Coronary artery (tissue), 2 donors: ENCODE measurements around the gene TMEM185A.
"Not testable (repeated sequence)": the region's sequence is repeated elsewhere in the genome, so short reads cannot be mapped to it uniquely, and the experiment has no call there.

Experiments
- DNase-seq: peaks from one replicate; pipeline ENCODE4 v3.0.0-alpha.2; 2017; ENCODE audit warnings: low spot score
- H3K27ac ChIP-seq, 2 donors: fragments of 200-600 bp; sonication (generic); one replicate each; pipeline ENCODE4 v1.5.1; 2016 to 2019
- H3K4me3 ChIP-seq: fragments of 200-600 bp; sonication (generic); 2 replicates; pipeline ENCODE4 v1.5.1; 2016; ENCODE audit warnings: mild to moderate bottlenecking, moderate library complexity

The TMEM185A gene

GRCh38 chrX:149550454-149550853 lies 81.1 kb downstream of the TMEM185A start:
- not testable (repeated sequence) for H3K27ac ChIP-seq, DNase-seq, H3K4me3 ChIP-seq

- not testable (repeated sequence) for H3K4me3 ChIP-seq, H3K27ac ChIP-seq, DNase-seq
Measured at GRCh38 chrX:149549701-149550100, 81.9 kb downstream of the TMEM185A start, which contains the start of gene HSFX3. HSFX3 (minus strand) TSS chrX:149549924; CDS start chrX:149549852, 72 bp downstream.

- not testable (repeated sequence) for H3K27ac ChIP-seq, H3K4me3 ChIP-seq, DNase-seq
Measured at GRCh38 chrX:149547782-149548181, 83.8 kb downstream of the TMEM185A start.

- H3K4me3 ChIP-seq, DNase-seq, H3K27ac ChIP-seq: not testable (repeated sequence)
Measured at GRCh38 chrX:149546962-149547361, 84.6 kb downstream of the TMEM185A start.
